GM12864 (cell line): Measurements from ENCODE around the gene SLC38A10.

Experiments
- DNase-seq: peaks from one replicate; pipeline ENCODE4 v3.0.0-alpha.2; 2011; ENCODE audit warnings: low read depth
- H3K4me3 ChIP-seq: 2 replicates; pipeline ENCODE4 v1.5.1; 2011; ENCODE audit warnings: mild to moderate bottlenecking, low read depth, low read length, control low read depth
- TF ChIP-seq, protein P1 (sequence below): IDR thresholded peaks from 2 replicates; pipeline ENCODE4 v1.5.1; 2011; ENCODE audit warnings: low read depth, mild to moderate bottlenecking, moderate library complexity, low read length, control low read depth, inconsistent platforms; ENCODE audit errors: missing control alignments

SLC38A10 gene

GRCh38 chr17:81294512-81295030, 536 bp downstream of the SLC38A10 start:
- H3K4me3 ChIP-seq: peak overlapping the region; percentile 89
- TF ChIP-seq, protein P1, sequence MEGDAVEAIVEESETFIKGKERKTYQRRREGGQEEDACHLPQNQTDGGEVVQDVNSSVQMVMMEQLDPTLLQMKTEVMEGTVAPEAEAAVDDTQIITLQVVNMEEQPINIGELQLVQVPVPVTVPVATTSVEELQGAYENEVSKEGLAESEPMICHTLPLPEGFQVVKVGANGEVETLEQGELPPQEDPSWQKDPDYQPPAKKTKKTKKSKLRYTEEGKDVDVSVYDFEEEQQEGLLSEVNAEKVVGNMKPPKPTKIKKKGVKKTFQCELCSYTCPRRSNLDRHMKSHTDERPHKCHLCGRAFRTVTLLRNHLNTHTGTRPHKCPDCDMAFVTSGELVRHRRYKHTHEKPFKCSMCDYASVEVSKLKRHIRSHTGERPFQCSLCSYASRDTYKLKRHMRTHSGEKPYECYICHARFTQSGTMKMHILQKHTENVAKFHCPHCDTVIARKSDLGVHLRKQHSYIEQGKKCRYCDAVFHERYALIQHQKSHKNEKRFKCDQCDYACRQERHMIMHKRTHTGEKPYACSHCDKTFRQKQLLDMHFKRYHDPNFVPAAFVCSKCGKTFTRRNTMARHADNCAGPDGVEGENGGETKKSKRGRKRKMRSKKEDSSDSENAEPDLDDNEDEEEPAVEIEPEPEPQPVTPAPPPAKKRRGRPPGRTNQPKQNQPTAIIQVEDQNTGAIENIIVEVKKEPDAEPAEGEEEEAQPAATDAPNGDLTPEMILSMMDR: no peak
- no peak for DNase-seq

DNA sequence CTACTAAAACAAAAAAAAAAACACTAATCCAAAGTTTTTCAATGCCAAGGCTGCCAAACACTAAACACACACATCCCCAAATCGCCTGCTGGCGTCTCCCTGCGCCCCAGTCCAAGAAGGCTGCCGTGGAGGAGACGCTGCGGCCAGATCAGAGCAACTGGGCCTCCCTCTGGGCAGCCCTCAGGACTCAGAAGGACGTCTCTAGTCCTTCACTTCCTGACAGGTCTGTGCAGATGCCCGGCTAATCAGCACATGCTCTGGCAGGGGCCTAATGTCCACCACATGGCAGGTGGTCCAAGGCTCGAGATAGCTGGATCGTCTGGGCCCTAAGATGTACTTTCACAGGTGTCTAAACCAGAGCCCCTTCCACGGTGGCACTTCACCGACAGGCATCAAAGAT, 2.7 kb downstream of the SLC38A10 start:
- TF ChIP-seq, protein P1: no peak
- no peak overlapping the region for H3K4me3 ChIP-seq
- DNase-seq: no peak

- DNase-seq: no peak
- TF ChIP-seq, protein P1: peak; percentile 68
- no peak overlapping the region for H3K4me3 ChIP-seq
These were observed 3.4 kb downstream of the SLC38A10 start for GRCh38 chr17:81291662-81292061.

DNA sequence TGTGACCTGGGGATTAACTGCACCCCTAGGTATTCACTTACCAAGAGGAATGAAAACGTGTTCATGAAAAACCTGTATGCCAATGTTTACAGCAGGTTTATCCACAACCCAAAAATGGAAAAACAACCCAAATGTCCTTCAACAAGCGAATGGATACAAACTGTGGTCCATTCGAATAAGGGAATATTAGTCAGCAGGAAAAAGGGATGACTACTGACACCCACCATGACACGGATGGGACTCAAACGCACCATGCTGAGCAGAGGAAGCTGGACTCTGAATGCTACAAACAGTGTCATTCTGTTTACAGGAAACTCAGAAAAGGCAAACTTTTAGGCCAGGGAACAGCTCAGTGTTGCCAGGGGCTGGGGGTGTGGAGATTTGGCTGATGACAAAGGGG, 4.9 kb downstream of the SLC38A10 start:
- TF ChIP-seq, protein P1: no peak
- no peak for DNase-seq
- no peak overlapping the region for H3K4me3 ChIP-seq

- no peak for DNase-seq
- TF ChIP-seq, protein P1: no peak
- H3K4me3 ChIP-seq: no peak overlapping the region
These were observed 5.5 kb downstream of the SLC38A10 start for GRCh38 chr17:81289627-81290026.

- TF ChIP-seq, protein P1: no peak
- H3K4me3 ChIP-seq: no peak overlapping the region
- no peak for DNase-seq
These were observed 6.4 kb downstream of the SLC38A10 start for GRCh38 chr17:81288715-81289114.

DNA sequence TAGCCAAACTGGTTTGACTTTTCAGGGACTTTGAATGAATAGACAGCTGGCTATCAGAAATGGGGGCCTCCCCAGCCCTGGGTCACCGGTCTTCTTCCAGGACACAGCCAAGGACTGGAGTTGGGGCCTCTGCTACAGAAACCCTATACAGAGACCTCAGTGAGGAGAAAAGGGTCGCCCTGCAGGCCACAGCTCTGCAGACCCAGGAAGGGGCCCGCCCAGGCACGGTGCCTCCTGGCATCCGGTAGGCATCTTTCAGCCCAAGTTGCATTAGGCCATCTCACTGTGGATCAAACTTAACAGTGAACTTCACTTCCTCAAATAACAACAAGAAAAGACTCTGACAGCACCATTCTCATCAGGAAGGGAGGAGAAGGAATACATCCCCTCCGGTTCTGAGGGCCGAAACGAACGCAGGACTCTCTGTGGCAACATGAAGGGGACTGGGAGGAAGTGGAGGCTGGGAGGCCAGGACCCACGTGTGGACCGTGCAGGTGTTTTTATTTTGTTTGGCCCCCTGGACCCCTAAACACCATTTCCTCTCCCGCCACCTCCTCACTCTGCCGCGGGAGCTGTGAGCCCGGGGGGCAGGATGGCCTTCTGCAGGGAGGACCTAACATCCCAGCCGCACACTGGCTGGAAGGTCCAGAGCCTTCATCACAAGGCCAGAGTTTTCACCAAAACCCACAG, 7.2 kb downstream of the SLC38A10 start:
- no peak overlapping the region for H3K4me3 ChIP-seq
- DNase-seq: no peak
- TF ChIP-seq, protein P1: no peak
